NCI-H2227 (cell line): ENCODE data around the gene DDX39A.
"Not testable (repeated sequence)": the region's sequence is repeated elsewhere in the genome, so short reads cannot be mapped to it uniquely, and the experiment has no call there.

Experiments used
- DNase-seq: peaks from one replicate; lab custom pipeline; 2025; ENCODE audit not compliant: unreplicated experiment; lab: John Stamatoyannopoulos, UW

DDX39A gene

DNA sequence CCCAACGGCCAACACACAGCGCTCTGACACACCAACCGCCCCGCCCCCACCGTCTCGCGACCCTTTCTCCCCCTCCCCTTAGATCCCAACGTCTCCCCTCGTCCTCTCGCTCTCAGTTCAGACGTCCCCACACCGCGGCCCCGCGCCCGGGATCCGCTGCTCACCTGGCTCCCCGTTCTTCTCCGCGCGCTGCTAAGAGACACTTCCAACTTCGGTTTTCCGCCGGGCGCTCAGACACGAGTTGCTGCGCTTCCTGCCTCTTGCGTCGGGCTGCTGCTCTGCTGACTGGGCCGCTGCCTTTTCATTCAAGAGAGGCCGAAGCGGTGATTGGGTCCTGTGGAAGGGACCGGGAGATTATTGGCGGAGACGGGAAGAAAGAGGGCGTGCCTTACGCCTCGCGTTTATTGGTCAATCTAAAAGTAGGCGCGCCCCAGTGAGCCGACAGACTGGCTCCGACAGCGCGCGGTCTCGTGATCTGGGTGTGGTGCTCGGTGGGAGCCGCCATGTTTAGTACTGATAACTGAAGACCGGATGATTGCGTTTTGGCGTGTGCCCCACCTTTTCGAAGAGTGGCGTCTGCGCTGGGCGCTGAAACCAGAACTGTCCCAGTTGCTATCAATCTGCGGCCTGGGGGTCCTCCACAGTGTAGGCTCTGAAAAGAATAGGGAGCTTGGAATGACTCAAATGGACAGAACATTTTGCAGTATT lies at the start of gene DDX39A:
Gene DDX39A, minus strand, starts transcription at position 236 of the 708 bp plus-strand sequence. CDS start 6,121 bp downstream, outside the sequence.
- peak; percentile 98 for DNase-seq

GRCh38 chr19:14467816-14468215 lies 48.7 kb upstream of the DDX39A start:
- DNase-seq: no peak

- no peak for DNase-seq
These were observed 48.2 kb upstream of the DDX39A start for GRCh38 chr19:14467391-14467790.

DNA sequence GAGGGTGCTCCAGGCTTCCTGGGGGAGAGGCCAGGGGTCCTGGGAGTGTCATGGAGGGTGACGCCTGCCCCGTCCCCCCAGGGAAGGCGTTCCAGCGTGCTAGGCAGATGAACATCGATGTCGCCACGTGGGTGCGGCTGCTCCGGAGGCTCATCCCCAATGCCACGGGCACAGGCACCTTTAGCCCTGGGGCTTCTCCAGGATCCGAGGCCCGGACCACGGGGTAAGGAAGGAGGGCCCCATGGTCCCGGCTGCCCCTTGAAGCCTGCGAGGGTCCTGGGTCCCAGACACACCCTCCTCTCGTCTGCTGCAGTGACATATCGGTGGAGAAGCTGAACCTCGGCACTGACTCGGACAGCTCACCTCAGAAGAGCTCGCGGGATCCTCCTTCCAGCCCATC lies 44.6 kb upstream of the DDX39A start:
- no peak for DNase-seq

- DNase-seq: not testable (repeated sequence)
These were observed 43.3 kb upstream of the DDX39A start for GRCh38 chr19:14462401-14462800.

GRCh38 chr19:14460935-14461334 lies 41.8 kb upstream of the DDX39A start:
- no peak for DNase-seq

- DNase-seq: no peak
These were observed 40.6 kb upstream of the DDX39A start for GRCh38 chr19:14459703-14460102.

DNA sequence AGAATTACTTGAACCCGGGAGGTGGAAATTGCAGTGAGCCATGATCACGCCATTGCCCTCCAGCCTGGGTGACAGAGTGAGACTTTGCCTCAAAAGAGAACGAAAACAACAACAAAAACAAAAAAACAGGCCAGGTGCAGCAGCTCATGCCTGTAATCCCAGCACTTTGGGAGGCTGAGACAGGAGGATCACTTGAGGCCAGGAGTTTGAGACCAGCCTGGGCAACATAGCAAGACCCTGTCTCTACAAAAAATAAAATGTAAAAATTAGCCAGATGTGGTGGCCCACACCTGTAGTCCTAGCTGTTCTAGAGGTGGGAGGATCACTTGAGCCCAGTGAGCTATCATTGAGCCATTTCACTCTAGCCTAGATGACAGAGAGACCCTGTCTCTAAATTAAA lies 33.2 kb upstream of the DDX39A start:
- not testable (repeated sequence) for DNase-seq

GRCh38 chr19:14450876-14451275 lies 31.7 kb upstream of the DDX39A start:
- DNase-seq: no peak

GRCh38 chr19:14450168-14450874 lies 31.2 kb upstream of the DDX39A start:
- peak; percentile 39 for DNase-seq

GRCh38 chr19:14449321-14449720 lies 30.2 kb upstream of the DDX39A start:
- no peak for DNase-seq

DNA sequence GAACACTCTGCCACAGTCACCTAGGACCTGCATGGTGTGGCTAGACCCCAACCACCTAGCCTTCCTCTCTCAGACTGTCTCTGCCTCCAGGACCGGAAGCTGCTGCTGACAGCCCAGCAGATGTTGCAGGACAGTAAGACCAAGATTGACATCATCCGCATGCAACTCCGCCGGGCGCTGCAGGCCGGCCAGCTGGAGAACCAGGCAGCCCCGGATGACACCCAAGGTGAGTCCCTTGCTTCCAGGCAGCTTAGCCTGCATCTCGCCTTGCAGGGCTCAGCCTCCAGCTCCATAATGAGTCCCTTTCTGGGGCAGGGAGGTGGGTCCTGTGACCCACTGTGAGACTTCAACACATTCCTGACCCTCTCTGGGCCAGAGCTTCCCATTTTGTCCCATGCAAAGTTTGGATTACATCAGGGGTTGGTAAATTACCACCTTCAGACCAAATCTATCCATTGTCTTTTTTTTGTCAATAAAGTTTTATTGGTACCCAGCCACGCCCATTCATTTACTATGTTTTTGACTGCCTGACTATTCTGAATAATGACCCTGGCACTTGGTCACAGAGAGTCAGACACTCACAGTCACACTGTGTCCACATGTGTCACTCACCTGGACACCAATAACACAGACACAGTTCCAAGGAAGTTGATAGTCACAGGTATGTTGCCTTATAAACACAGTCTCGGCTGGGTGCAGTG lies 27.3 kb upstream of the DDX39A start:
- no peak for DNase-seq

DNA sequence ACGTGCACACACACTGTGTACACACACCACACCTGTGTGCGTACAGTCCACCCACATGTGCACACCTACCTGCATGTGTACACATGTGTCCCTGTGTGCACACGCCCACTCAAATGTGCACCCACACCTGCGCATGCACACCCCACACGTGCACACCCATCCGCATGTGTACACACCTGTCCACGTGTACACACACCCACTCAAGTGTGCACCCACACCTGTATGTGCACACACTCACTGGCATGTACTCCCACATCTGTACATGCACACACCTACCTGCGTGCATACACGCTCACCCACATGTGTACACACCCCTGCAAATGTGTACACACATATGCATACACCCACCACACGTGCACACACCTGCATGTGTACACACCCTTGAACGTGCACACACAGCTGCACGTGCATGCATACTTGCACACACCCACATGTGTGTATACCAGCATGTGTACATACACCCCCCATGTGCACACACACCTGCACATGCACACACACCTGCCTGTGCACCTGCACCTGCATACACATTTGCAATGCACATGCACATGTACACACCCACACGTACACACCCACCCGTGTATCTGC lies 24.6 kb upstream of the DDX39A start:
- DNase-seq: no peak

GRCh38 chr19:14442891-14443631 lies 23.9 kb upstream of the DDX39A start:
- no peak for DNase-seq

DNA sequence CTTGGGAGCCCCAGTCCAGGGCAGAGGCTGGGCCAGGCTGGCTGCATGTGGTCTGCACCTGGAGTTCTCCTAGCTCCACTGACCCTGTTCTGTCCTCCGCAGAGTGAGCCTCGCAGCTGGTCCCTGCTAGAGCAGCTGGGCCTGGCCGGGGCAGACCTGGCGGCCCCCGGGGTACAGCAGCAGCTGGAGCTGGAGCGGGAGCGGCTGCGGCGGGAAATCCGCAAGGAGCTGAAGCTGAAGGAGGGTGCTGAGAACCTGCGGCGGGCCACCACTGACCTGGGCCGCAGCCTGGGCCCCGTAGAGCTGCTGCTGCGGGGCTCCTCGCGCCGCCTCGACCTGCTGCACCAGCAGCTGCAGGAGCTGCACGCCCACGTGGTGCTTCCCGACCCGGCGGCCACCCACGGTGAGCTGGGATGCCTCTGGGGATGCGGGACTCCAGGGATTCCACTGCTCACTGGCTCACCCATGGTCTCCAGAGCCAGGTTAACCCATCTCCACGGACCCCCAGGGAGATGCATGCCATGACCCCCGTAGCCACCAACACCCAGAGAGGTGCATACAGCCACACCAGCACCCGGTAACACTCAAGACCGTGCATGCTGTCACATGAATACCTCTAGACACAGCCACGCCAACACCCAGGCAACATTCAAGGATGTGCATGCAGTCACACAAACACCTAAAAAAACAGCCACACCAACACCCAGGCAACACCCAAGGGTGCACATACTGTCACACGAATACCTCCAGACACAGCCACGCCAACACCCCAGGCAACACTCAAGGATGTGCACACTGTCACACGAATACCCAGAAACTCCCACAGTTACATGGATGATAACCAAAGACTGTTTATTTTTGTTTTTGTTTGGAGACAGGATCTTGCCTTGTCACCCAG lies 22.1 kb upstream of the DDX39A start:
- DNase-seq: no peak

GRCh38 chr19:14440049-14440448 lies 20.9 kb upstream of the DDX39A start:
- DNase-seq: no peak

GRCh38 chr19:14439014-14439413 lies 19.9 kb upstream of the DDX39A start:
- no peak for DNase-seq

DNA sequence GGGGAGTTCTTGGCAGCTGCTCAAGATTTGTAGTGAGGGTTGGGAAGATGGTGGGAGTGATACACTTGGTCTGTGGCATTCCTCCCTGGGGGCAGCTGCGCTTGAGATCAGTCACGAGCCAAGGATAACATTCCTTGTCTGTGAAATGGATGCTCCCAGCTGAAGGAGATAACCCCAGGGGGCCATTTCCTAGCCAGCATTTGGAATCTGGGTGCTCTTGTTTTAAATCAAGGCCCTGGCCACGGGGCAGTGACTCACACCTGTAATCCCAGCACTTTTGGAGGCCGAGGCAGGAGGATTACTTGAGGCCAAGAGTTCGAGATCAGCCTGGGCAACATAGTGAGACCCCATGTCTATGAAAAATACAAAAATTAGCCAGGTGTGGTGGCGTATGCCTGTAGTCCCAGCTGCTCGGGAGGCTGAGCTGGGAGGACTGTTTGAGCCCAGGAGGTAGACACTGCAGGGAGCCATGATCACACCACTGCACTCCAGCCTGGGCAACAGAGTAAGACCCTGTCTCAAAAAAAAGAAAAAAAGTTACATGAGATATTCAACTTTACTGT lies 18.5 kb upstream of the DDX39A start:
- no peak for DNase-seq

GRCh38 chr19:14435320-14436050 lies 16.3 kb upstream of the DDX39A start:
- DNase-seq: no peak
